ENCODE data around the gene DLG2.

DLG2 gene

DNA sequence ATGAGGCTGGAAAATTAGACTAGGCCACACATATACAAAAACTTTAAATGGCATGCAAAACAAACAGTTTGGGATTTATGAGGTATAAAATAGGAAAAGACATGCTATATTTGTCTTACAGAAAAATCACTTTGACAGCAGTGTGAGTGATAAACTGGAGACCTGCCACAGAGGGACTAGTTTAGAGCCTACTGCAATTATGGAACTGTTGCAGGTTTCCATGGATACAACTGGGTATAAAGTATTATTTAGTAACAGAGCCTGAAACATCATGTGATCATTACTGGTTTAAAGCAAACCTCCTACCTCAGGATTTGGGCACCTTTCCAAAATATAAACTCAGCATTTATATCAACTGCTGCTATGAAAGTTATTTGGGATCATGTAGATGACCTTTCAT lies 1032.5 kb downstream of the DLG2 start:
- Histone ChIP-seq H3K9me3 (ENCODE audit: severe bottlenecking) (peaks cover 2% of the 10 kb centered on the region), H3K27ac (no peak overlapping the region), H3K4me3 (ENCODE audit: low read depth, low read length) (no peak overlapping the region), H3K36me3 (no peaks in the 10 kb centered on the region), H3K27me3 (ENCODE audit: insufficient read depth, low read depth, severe bottlenecking) (no peaks in the 10 kb centered on the region)
- no peak for DNase-seq
- TF ChIP-seq CTCF (IDR thresholded peaks at IDR 0.05; ENCODE audit: low read depth, low read length) = no peak

DNA sequence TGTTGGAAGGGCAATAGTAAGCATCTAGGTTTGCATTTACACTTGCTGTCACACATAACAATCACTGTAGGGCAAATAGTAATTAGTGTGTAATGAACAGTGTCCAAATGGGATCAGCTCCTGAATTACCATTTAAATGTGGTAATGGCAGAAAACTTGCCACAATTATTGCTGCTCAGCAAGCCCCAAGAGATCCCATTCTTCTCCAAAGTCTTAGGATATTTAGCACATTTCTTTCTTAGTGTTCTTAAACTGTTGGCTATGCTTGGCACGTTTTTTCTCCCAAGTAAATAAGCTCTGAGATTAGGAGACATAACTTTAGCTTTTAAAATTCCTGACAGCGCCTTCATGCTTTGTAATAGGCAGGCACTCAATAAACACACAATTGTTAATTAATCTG lies 1037.0 kb downstream of the DLG2 start:
- DNase-seq = no peak
- no peak for TF ChIP-seq CTCF (IDR thresholded peaks at IDR 0.05; ENCODE audit: low read depth, low read length)

DNA sequence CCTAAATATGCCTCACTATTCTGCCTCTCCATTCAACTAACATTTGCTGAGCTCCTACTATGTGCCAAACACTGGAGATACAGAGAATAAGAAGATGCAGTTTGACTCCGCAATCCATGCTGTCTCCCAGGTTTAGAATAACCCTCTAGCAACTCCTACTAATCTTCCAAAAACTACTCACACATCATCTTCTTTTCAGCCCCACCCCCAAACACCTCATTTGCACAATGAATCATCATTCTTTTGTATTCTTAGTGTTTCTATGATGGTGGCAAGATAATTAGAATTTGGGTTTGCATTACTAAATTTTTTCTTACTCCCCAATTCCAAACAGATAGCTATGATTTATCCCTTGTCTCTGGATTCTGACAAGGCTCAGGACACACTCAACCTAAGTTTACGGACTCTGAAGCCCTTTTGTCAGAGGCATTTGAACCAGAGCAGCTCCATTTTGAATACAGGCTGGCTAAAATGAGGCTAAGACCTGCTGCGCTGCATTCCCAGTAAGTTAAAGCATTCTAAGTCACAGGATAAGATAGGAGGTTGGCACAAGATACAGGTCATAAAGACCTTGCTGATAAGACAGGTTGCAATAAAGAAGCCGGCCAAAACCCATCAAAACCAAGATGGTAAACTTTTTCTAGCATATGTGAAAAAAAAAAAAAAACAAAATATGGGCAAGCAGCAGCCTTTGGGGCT lies 1038.9 kb downstream of the DLG2 start:
- TF ChIP-seq CTCF (IDR thresholded peaks at IDR 0.05; ENCODE audit: low read depth, low read length) = no peak
- H3K4me3 ChIP-seq (ENCODE audit: low read depth, low read length) = no peak overlapping the region
- H3K9me3 ChIP-seq (ENCODE audit: severe bottlenecking) = peaks cover 2% of the 10 kb centered on the region
- H3K36me3 ChIP-seq = no peaks in the 10 kb centered on the region
- DNase-seq = no peak
- no peaks in the 10 kb centered on the region for H3K27me3 ChIP-seq (ENCODE audit: insufficient read depth, low read depth, severe bottlenecking)
- H3K27ac ChIP-seq = no peak overlapping the region

More for the DNA sequence above, 1037.0 kb downstream of the DLG2 start:
- H3K4me3 ChIP-seq (ENCODE audit: low read depth, low read length) = no peak overlapping the region
- no peaks in the 10 kb centered on the region for H3K36me3 ChIP-seq
- peaks cover 2% of the 10 kb centered on the region for H3K9me3 ChIP-seq (ENCODE audit: severe bottlenecking)
- H3K27me3 ChIP-seq (ENCODE audit: insufficient read depth, low read depth, severe bottlenecking) = no peaks in the 10 kb centered on the region
- H3K27ac ChIP-seq = no peak overlapping the region

DNA sequence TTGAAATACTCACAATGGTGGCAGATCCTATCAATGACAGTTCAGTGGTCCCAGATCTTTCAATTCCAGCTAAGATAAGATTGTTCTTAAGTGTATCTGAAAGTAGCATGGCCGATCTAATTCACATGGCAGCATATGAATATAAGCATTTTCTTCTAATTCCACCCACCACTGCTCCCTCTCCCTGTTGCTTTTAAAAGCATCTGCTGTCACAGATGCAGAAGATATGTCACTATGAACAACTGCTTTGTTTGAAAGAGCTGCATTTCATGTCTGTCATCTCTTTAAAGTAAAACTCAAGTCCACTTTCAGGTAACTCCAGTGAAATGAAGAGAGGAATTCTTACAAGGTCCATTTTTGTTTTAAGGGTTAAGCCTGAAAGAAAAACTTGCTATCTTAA lies 1044.0 kb downstream of the DLG2 start:
- H3K9me3 ChIP-seq (ENCODE audit: severe bottlenecking) = no peaks in the 10 kb centered on the region
- H3K36me3 ChIP-seq = no peaks in the 10 kb centered on the region
- H3K27ac ChIP-seq = no peak overlapping the region
- H3K27me3 ChIP-seq (ENCODE audit: insufficient read depth, low read depth, severe bottlenecking) = no peaks in the 10 kb centered on the region
- no peak for DNase-seq
- no peak overlapping the region for H3K4me3 ChIP-seq (ENCODE audit: low read depth, low read length)
- TF ChIP-seq CTCF (IDR thresholded peaks at IDR 0.05; ENCODE audit: low read depth, low read length) = no peak

DNA sequence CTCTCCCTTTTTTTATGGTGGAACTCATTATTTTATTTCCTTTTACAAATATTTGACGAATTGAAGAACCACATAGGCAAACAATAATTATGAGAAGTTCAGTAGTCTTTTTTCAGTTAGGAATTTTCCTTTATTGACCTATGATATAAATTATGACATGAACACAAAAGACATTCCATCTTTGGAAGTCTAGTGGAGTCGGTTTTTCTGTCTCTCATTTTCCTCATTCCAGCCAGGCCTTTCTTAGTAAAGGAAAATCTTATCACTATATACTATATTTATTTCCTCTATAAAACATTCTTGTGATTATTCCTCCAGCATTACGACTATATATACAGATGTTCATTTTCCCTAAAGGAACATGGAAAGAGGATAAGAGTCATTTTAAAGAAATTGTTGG lies 1046.1 kb downstream of the DLG2 start:
- Histone ChIP-seq H3K9me3 (ENCODE audit: severe bottlenecking) (no peaks in the 10 kb centered on the region), H3K27ac (no peak overlapping the region), H3K4me3 (ENCODE audit: low read depth, low read length) (no peak overlapping the region), H3K36me3 (no peaks in the 10 kb centered on the region), H3K27me3 (ENCODE audit: insufficient read depth, low read depth, severe bottlenecking) (no peaks in the 10 kb centered on the region)
- no peak for DNase-seq
- no peak for TF ChIP-seq CTCF (IDR thresholded peaks at IDR 0.05; ENCODE audit: low read depth, low read length)

DNA sequence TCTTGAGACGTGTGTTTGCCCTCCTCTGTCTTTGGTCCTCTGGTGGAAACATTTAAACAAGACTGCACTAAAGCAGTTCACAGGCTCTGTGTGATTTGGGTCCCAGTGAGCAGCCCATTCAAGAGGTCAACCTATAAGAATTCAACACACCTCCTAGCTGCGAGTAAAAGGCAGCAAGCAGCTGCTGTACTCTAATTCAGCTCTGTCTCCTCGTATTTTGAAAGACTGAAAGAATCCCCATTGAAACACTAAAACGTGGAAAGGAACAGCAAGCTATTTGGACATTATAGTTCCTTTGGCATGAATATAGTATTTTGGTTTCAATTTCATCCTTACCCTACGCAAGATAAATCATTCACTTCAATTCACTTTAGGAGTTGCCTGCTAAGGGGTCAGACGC lies 1046.7 kb downstream of the DLG2 start:
- H3K9me3 ChIP-seq (ENCODE audit: severe bottlenecking) = no peaks in the 10 kb centered on the region
- no peak overlapping the region for H3K27ac ChIP-seq
- DNase-seq = no peak
- H3K36me3 ChIP-seq = no peaks in the 10 kb centered on the region
- no peak for TF ChIP-seq CTCF (IDR thresholded peaks at IDR 0.05; ENCODE audit: low read depth, low read length)
- no peaks in the 10 kb centered on the region for H3K27me3 ChIP-seq (ENCODE audit: insufficient read depth, low read depth, severe bottlenecking)
- no peak overlapping the region for H3K4me3 ChIP-seq (ENCODE audit: low read depth, low read length)

Data from WERI-Rb-1 (cell line).